Spleen (tissue), 7 donors: ENCODE results near the gene PGM2.

ENCODE experiments used
- POLR2A ChIP-seq, 3 donors: fragments of 450-650 bp; IDR thresholded peaks; one replicate each; pipeline ENCODE4 v1.5.1; 2017; ENCODE audit warnings: antibody characterized with exemption in 3 of 3, mild to moderate bottlenecking in 1 of 3
- TF ChIP-seq, protein P1 (sequence below), 11 experiments: fragments of 200-600 bp in 7 of 11; fragments of 450-650 bp in 4 of 11; sonication (generic) in 4 of 11; IDR thresholded peaks in 8 of 11; conservative IDR thresholded peaks in 3 of 11; 1 replicate in 7 of 11; 2 replicates in 4 of 11; pipeline versions ENCODE4 v1.4.0 to v1.8.0; 2016 to 2021; ENCODE audit warnings: antibody characterized with exemption in 11 of 11, inconsistent platforms in 4 of 11, mild to moderate bottlenecking in 1 of 11
- donor health status: DM: no; HTN: no; CAD: no; lungs with moderate emphysema.
- donor health status: DM: no; HTN: no; CAD: no.
- donor health status: DM: no; HTN: no; CAD: no.

DNA sequence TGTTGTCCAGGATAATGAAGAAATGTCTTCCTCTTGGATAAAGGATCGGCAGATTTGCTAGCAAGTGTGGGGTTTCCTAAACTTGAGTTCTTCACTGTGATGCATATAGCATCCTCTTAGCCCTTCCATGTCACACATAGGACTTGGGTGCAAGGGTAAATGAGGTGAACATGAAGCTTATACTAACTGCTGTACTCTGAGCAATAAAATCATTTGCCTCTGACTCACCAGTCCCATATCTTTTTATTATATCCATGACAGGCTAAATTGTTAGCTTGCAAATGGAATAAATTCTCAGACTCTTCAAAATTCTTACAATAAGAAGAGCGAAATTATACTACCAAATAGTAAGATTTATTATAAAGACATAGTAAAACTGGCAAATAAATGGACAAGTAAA lies 49.7 kb downstream of the PGM2 start:
- no peak for TF ChIP-seq POLR2A (IDR thresholded peaks at IDR 0.05)
- TF ChIP-seq, protein P1, sequence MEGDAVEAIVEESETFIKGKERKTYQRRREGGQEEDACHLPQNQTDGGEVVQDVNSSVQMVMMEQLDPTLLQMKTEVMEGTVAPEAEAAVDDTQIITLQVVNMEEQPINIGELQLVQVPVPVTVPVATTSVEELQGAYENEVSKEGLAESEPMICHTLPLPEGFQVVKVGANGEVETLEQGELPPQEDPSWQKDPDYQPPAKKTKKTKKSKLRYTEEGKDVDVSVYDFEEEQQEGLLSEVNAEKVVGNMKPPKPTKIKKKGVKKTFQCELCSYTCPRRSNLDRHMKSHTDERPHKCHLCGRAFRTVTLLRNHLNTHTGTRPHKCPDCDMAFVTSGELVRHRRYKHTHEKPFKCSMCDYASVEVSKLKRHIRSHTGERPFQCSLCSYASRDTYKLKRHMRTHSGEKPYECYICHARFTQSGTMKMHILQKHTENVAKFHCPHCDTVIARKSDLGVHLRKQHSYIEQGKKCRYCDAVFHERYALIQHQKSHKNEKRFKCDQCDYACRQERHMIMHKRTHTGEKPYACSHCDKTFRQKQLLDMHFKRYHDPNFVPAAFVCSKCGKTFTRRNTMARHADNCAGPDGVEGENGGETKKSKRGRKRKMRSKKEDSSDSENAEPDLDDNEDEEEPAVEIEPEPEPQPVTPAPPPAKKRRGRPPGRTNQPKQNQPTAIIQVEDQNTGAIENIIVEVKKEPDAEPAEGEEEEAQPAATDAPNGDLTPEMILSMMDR (IDR thresholded peaks at IDR 0.05 in 8 of 11, conservative IDR thresholded peaks at IDR 0.05 in 3 of 11): no peak
